Muscle layer of duodenum (tissue), 2 donors: Measurements from ENCODE around the gene TBCC.

Experiments
- H3K27ac ChIP-seq: one replicate; pipeline ENCODE4 v1.7.0; 2013; ENCODE audit warnings: mild to moderate bottlenecking, low read length
- H3K27me3 ChIP-seq: one replicate; pipeline ENCODE4 v1.7.0; 2013; ENCODE audit warnings: low read depth, mild to moderate bottlenecking, control low read depth, low read length
- H3K36me3 ChIP-seq, 2 donors: one replicate each; pipeline ENCODE4 v1.7.0; 2013; ENCODE audit warnings: low read length in 2 of 2, control low read depth in 1 of 2, mild to moderate bottlenecking in 1 of 2; ENCODE audit not compliant: insufficient read depth in 2 of 2, control insufficient read depth in 1 of 2
- H3K4me1 ChIP-seq, 2 donors: one replicate each; pipeline ENCODE4 v1.7.0; 2013; ENCODE audit warnings: low read length in 2 of 2, mild to moderate bottlenecking in 2 of 2, control low read depth in 1 of 2, moderate library complexity in 1 of 2; ENCODE audit not compliant: insufficient read depth in 2 of 2, control insufficient read depth in 1 of 2
- H3K4me3 ChIP-seq, 2 donors: one replicate each; pipeline ENCODE4 v1.7.0; 2013; ENCODE audit warnings: low read length in 2 of 2, low read depth in 1 of 2, mild to moderate bottlenecking in 1 of 2
- H3K9me3 ChIP-seq, 2 donors: one replicate each; pipeline ENCODE4 v1.7.0; 2013; ENCODE audit warnings: low read length in 2 of 2, control low read depth in 1 of 2, mild to moderate bottlenecking in 1 of 2; ENCODE audit not compliant: control insufficient read depth in 1 of 2
- donor health status: healthy.

Gene TBCC, protein sequence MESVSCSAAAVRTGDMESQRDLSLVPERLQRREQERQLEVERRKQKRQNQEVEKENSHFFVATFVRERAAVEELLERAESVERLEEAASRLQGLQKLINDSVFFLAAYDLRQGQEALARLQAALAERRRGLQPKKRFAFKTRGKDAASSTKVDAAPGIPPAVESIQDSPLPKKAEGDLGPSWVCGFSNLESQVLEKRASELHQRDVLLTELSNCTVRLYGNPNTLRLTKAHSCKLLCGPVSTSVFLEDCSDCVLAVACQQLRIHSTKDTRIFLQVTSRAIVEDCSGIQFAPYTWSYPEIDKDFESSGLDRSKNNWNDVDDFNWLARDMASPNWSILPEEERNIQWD

DNA sequence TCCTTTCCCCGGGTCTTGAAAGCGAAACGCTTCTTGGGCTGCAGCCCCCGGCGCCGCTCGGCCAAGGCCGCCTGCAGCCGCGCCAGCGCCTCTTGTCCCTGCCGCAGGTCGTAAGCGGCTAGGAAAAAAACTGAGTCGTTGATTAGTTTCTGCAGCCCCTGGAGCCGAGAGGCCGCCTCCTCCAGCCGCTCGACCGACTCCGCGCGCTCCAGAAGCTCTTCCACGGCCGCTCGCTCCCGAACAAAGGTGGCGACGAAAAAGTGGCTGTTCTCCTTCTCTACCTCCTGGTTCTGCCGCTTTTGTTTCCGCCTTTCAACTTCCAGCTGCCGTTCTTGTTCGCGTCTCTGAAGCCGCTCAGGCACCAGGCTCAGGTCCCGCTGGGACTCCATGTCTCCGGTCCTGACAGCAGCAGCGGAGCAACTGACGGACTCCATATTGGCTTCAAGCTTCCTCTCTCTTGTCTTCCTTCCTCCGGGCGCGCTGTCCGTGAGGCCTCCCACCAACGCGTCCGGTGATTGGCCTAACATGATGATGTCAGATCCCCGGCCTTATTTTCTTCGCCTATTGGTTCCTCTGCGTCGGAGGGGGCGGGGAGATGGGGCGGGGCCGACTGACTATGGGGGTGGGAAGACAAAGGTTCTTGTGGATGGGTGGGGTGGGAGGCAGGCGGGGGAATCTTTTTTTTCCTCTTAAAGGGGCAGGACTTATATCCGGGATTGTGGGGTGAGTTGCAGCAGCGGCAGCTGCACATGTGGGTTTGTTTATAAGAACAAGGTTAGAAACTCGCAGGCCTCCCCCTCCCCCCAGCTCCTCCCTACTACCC is at the start of gene TBCC:
TSS of gene TBCC (minus strand) at position 464 of the 823 bp plus-strand sequence. CDS start at position 434, 30 bp downstream.
- peak within 1 kb of the TSS; percentile 96 to 98 for H3K4me3 ChIP-seq
- H3K27me3 ChIP-seq: no peaks in the 10 kb centered on the region

DNA sequence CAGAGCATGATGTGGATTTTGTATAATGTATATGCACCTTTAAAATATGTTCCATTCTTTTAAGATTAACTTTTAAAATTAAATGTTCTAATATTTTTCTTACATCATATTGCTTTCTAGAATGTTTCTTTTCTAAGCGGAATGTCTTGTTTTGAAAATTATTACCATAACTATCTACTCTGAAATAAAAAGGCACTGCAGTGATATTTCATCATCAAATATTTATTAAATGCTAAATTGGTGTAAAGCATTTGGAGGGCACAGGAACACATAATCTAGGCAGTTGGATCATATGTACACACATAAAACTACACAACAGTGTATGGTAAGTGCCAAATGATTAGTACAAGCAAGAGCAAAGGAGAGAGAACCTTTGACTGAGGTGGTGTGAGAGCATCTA is 49.7 kb upstream of the TBCC start:
- H3K27ac ChIP-seq: no peak overlapping the region
- no peak overlapping the region for H3K4me3 ChIP-seq
- no peaks in the 10 kb centered on the region for H3K9me3 ChIP-seq
- peaks cover 3 to 5% of the 10 kb centered on the region in 2 donors for H3K4me1 ChIP-seq
- no peaks in the 10 kb centered on the region for H3K27me3 ChIP-seq
- H3K36me3 ChIP-seq: peaks cover 0 to 6% of the 10 kb centered on the region in 2 donors

More for the DNA sequence above, at the start of gene TBCC:
- Histone ChIP-seq H3K4me1 (peaks cover 7 to 32% of the 10 kb centered on the region in 2 donors), H3K27ac (peak within 1 kb of the TSS; percentile 94), H3K36me3 (no peaks in the 10 kb centered on the region), H3K9me3 (no peaks in the 10 kb centered on the region)

DNA sequence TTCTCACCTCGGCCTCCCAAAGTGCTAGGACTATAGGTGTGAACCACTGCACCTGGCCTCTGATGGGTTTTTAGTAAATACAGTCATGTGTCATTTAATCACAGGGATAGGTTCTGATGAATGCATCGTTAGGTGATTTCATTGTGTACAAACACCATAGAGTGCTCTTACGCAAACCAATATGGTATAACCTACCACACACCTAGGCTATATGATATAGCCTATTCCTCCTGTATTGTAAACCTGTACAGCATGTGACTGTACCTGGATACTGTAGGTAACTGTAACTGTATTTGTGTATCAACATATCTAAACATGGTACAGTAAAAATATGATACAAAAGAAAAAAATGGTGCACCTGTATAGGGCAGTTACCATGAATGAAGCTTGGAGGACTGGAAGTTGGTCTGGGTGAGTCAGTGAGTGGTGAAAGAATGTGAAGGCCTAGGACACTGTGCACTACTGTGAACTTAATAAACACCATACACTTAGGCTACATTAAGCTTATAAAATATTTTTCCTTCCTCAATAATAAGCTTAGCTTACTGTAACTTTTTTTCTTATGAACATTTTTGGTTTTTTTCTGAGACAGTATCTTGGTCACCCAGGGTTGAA is 45.9 kb upstream of the TBCC start:
- H3K9me3 ChIP-seq: no peaks in the 10 kb centered on the region
- no peaks in the 10 kb centered on the region for H3K27me3 ChIP-seq
- peaks cover 10 to 37% of the 10 kb centered on the region in 2 donors for H3K4me1 ChIP-seq
- no peak overlapping the region for H3K4me3 ChIP-seq
- no peak overlapping the region for H3K27ac ChIP-seq
- H3K36me3 ChIP-seq: no peaks in the 10 kb centered on the region

DNA sequence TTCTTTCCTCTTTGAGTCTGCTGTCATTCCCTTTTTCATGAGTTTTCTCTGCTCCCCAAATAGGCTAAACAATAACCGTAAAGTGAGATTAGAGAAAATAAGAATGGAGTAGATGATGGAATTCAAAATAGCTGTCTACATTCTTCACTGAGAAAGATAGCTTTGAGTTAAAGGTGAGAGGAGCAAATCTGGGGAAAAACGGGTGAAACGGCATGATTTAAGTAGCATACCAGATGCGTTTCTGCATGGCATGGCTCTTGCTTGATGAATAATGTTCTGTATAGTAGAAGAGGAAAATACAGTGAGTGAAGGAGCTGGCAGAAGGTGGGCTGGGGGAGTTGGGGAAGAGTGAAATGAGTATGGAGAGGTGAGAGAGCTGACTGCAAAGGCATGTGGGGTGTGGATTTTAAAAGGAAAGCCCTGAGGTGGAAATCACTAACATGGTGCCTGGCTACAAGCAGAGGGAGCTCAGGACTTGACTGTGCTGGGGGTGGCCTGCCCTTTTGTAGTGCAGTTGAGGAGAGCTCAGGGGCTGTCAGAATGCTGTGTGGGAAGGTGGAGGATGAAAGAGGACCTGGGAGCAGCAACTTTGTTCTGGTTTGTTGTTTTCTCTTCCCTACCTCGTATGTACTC is 44.8 kb upstream of the TBCC start:
- H3K9me3 ChIP-seq: no peaks in the 10 kb centered on the region
- no peaks in the 10 kb centered on the region for H3K36me3 ChIP-seq
- no peak overlapping the region for H3K4me3 ChIP-seq
- H3K27me3 ChIP-seq: no peaks in the 10 kb centered on the region
- peaks cover 16 to 48% of the 10 kb centered on the region in 2 donors for H3K4me1 ChIP-seq
- peak overlapping the region; percentile 23 for H3K27ac ChIP-seq

DNA sequence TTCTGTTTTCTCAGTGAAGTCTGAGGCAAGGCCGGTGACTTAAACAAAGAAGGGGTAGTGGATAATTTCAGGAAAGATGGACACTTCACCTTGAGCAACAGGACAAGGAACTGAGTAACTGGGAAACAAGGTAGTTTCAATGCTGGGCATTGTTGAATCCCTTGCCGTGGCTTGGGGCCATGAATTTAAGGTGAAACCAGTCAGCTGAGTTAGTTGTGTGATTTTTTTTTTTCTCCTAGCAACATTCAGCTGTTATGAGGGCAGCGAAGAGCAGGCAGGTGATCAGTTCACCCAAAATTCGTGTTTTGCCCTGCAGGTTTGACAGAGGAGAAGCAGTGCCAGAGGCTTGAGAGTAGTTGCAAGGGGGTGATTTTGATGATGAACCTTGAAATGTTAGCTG is 42.8 kb upstream of the TBCC start:
- Histone ChIP-seq H3K9me3 (no peaks in the 10 kb centered on the region), H3K27ac (no peak overlapping the region), H3K4me1 (peaks cover 22 to 56% of the 10 kb centered on the region in 2 donors), H3K4me3 (no peak overlapping the region), H3K36me3 (peaks cover 0 to 4% of the 10 kb centered on the region in 2 donors), H3K27me3 (no peaks in the 10 kb centered on the region)

DNA sequence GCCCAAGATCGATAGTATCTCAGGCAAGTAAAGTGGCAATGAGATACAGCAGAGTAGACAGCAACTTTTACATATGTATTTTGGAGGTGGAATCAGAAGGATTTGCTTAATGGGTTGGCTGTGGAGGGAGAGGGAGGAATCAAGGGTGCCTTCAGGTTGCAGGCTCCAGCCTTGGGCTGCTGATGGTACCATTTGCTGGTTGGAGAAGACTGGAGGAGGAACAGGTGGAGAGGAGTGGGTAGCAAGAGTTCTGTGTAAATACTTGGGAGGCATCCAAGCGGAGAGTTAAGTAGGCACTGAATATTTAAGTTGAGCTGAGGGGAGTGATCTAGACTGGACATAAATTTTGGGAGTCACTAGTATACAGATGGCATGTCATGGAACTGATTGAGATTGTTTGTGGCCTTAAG is 41.2 kb upstream of the TBCC start:
- peaks cover 0 to 6% of the 10 kb centered on the region in 2 donors for H3K36me3 ChIP-seq
- no peaks in the 10 kb centered on the region for H3K27me3 ChIP-seq
- H3K4me3 ChIP-seq: no peak overlapping the region
- H3K4me1 ChIP-seq: peaks cover 22 to 56% of the 10 kb centered on the region in 2 donors
- peak overlapping the region; percentile 12 for H3K27ac ChIP-seq
- H3K9me3 ChIP-seq: no peaks in the 10 kb centered on the region

DNA sequence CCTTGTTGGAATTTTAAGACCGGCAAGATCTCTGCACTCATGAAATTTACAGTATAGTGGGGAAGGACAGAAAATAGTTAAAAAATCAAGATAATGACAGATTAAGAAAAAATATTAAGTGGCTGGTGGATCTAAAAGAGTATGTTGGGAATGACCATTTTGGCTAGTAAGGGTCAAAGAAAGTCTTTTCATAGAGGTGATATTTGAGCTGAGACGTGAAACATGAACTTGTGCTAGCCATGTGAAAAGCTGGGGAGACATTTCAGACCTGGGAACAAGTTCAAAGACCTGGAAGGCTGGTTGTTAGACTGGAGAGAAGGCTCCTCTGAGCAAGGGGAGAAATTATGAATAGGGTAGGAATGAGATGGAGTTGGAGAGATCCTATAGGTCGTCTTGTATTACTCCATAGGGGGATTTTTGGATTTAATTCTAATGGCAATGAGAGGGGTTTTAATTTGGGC is 40.7 kb upstream of the TBCC start:
- Histone ChIP-seq H3K9me3 (no peaks in the 10 kb centered on the region), H3K36me3 (peaks cover 0 to 6% of the 10 kb centered on the region in 2 donors), H3K4me1 (peaks cover 22 to 56% of the 10 kb centered on the region in 2 donors), H3K4me3 (peak overlapping the region in 1 of 2 donors; percentile 85), H3K27me3 (no peaks in the 10 kb centered on the region), H3K27ac (peak overlapping the region; percentile 12)

DNA sequence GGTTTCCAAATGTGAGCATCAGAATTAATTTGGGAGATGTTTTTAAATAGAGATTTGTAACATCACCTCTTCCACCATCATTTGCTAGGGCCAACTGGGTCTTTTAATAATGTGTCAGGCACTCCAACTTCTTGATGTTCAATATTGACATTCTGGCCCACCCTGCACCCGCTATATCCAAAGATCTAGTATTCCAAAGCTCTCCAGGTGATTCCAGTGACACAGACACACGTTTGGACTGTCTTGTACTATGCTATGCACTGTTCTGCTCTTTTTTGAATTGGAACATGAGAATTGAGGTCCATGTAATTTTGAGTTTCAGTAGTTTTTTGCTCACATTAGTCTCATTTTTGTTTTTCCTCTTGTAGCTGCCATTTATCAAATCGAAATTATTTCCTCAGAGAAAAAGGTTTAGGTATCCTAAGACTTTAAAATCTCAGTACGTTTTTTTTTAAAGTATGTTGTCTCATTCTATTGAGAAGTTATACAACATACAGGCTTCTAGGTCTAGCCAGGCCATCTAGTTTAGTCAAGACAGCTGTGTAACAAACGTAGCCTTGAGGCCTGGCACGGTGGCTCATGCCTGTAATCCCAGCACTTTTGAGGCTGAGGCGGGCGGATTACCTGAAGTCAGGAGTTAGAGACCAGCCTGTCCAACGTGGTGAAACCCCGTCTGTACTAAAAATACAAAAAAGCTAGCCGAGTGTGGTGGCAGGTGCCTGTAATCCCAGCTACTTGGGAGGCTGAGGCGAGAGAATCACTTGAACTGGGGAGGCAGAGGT is 39.0 kb upstream of the TBCC start:
- H3K4me1 ChIP-seq: peaks cover 18 to 51% of the 10 kb centered on the region in 2 donors

DNA sequence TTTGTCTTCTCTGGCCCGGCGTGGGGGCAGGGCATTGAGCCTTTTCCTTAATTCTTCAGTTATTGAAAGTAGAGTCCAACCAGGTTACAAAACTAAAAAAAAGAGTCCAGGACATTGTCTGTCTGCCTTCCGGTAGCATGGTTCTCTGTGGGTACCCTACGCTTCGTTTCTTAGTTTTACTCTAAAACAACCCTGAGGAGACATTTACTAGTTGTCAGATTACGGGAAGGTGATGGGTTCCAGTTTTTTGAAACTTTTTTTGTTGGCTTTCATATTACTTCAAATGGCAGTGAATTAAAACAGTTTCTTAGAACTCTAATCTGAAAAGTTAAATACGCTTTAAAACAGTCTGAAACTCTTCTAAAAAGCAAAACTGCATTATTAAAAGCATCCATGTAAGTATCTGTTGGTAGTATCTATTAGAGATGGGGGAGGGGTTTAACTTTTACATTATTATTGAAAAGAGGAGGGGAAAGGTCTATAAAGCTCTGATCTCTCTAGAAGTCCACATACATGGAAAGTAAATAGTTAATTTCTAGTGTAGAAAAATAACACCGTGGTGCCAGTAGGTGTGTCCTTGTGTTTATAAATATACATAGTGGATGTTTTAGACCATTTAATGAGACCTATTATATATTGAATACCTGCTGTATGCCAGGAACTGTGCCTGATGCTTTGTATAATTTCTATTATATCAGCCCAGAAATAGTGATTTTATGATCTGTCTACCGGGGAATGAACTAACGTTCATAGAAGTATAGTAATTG is 38.2 kb upstream of the TBCC start:
- peak overlapping the region; percentile 100 for H3K27ac ChIP-seq
- peak overlapping the region; percentile 85 to 98 for H3K4me3 ChIP-seq
- H3K27me3 ChIP-seq: no peaks in the 10 kb centered on the region
- peaks cover 18 to 43% of the 10 kb centered on the region in 2 donors for H3K4me1 ChIP-seq
- H3K9me3 ChIP-seq: no peaks in the 10 kb centered on the region
- H3K36me3 ChIP-seq: peaks cover 0 to 6% of the 10 kb centered on the region in 2 donors

More for the DNA sequence above, 39.0 kb upstream of the TBCC start:
- H3K4me3 ChIP-seq: peak overlapping the region; percentile 85 to 98
- no peaks in the 10 kb centered on the region for H3K9me3 ChIP-seq
- H3K27me3 ChIP-seq: no peaks in the 10 kb centered on the region
- peak overlapping the region; percentile 100 for H3K27ac ChIP-seq
- H3K36me3 ChIP-seq: peaks cover 0 to 6% of the 10 kb centered on the region in 2 donors
